ENCODE data around the gene RBBP8NL. TPM values are rescaled to one million over a fixed set of nuclear protein-coding genes. Genes with fewer than 3 reads are reported as not detected.
A peak's percentile ranks its signal among the peaks of the same experiment; 100 is the strongest.

RBBP8NL gene
- total and polyA plus RNA-seq, 9 of the 15 experiments (the other 6 are each of a cell fraction or from before 2014, with no cell fraction given), result not detected

- Histone ChIP-seq H3K9me1 (ENCODE audit: control insufficient read depth, insufficient read depth, low read length) (peaks cover 4% of the 10 kb centered on the region), H3K4me3 (no peak overlapping the region), H3K27me3 (ENCODE audit: control insufficient read depth in 2 of 2, insufficient read depth in 2 of 2, low read length in 2 of 2) (no peaks in the 10 kb centered on the region), H3K9ac (ENCODE audit: insufficient read depth in 1 of 2, low read depth in 2 of 2, low read length in 2 of 2) (peak overlapping the region in 1 of 2 experiments; percentile 56; a peak in 2 of 4 replicates), H3K4me2 (ENCODE audit: insufficient read depth, low read length) (no peak overlapping the region), H2AFZ (ENCODE audit: low read depth, low read length) (no peak overlapping the region), H3K27ac (ENCODE audit: extremely low read depth, low read depth, low read length) (no peak overlapping the region), H3K4me1 (replicated peaks in 1 of 2; ENCODE audit: control insufficient read depth in 2 of 2, insufficient read depth in 2 of 2, low read length in 2 of 2) (peaks cover 52 to 96% of the 10 kb centered on the region in 2 experiments), H3K79me2 (ENCODE audit: control insufficient read depth, insufficient read depth, low read length) (peaks cover 71% of the 10 kb centered on the region), H3K36me3 (ENCODE audit: control insufficient read depth, insufficient read depth, low read length) (peaks cover 33% of the 10 kb centered on the region; the same call in 1 of the 3 replicates), H3K9me3 (replicated peaks; ENCODE audit: control insufficient read depth, insufficient read depth, low read depth, low read length) (no peaks in the 10 kb centered on the region), H4K20me1 (replicated peaks; ENCODE audit: control insufficient read depth, insufficient read depth, low read length) (peaks cover 13% of the 10 kb centered on the region; the same call in 1 of the 2 replicates)
- WGBS (ENCODE audit: insufficient coverage, low coverage, missing lambda C conversion rate), result 94% methylated on average over 3 of the region's 13 CpGs
- in situ Hi-C loops (cut with MboI), result loop anchor here (10.0 kb wide), 1 partner anchor 368 kb away; no protein-coding TSS in a partner anchor
- no TSS peak for BruUV-seq (replicated peaks)
- DNase-seq (ENCODE audit: extremely low read depth in 1 of 4, low spot score in 3 of 4), result no peak
- no peak for ATAC-seq
- ChIA-PET CTCF (ENCODE audit: low intra/inter-chr PET ratio) (no interaction called here), POLR2A (interaction anchor here (0.5 kb wide), 1 partner anchor 14 kb away, joined by 3 read pairs; no protein-coding TSS in a partner anchor)
- intact Hi-C loops (cut with micrococcal nuclease), result no loop called here
- FAIRE-seq, result no peak
- TF ChIP-seq RBM34 (IDR thresholded peaks at IDR 0.05; ENCODE audit: borderline replicate concordance, insufficient read depth, low read length) (no peak), ZMIZ1 (IDR thresholded peaks at IDR 0.05; ENCODE audit: low read depth in 2 of 2, low read length in 2 of 2) (no peak), THRAP3 (IDR thresholded peaks at IDR 0.05; ENCODE audit: borderline replicate concordance) (no peak), PYGO2 (tag; IDR thresholded peaks at IDR 0.05) (no peak), RBFOX2 (IDR thresholded peaks at IDR 0.05; ENCODE audit: low read depth, low read length) (0 out of 2 replicates have a peak, but pooled peaks have one; percentile 8), SNAPC5 (CRISPR knock-in tag; IDR thresholded peaks at IDR 0.05) (no peak)
- TF ChIP-seq, protein P1, sequence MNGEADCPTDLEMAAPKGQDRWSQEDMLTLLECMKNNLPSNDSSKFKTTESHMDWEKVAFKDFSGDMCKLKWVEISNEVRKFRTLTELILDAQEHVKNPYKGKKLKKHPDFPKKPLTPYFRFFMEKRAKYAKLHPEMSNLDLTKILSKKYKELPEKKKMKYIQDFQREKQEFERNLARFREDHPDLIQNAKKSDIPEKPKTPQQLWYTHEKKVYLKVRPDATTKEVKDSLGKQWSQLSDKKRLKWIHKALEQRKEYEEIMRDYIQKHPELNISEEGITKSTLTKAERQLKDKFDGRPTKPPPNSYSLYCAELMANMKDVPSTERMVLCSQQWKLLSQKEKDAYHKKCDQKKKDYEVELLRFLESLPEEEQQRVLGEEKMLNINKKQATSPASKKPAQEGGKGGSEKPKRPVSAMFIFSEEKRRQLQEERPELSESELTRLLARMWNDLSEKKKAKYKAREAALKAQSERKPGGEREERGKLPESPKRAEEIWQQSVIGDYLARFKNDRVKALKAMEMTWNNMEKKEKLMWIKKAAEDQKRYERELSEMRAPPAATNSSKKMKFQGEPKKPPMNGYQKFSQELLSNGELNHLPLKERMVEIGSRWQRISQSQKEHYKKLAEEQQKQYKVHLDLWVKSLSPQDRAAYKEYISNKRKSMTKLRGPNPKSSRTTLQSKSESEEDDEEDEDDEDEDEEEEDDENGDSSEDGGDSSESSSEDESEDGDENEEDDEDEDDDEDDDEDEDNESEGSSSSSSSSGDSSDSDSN (IDR thresholded peaks at IDR 0.05; ENCODE audit: borderline replicate concordance in 1 of 2, low read depth in 2 of 2, low read length in 2 of 2), result no peak
Measured at GRCh38 chr20:62362590-62362940, 64.8 kb downstream of the RBBP8NL start.

Data from K562 (cell line).